Fibroblast of upper back skin (primary cell): ENCODE data around the gene NIN.
"Not testable (repeated sequence)": the region's sequence is repeated elsewhere in the genome, so short reads cannot be mapped to it uniquely, and the experiment has no call there.

Experiments
- DNase-seq: peaks from one replicate; pipeline ENCODE4 v3.0.0-alpha.2; 2013

The NIN gene

GRCh38 chr14:50837271-50837670 lies 6.3 kb upstream of the NIN start:
- DNase-seq: no peak

GRCh38 chr14:50836515-50836914 lies 5.6 kb upstream of the NIN start:
- no peak for DNase-seq

GRCh38 chr14:50835280-50835679 lies 4.3 kb upstream of the NIN start:
- peak; percentile 67 for DNase-seq

GRCh38 chr14:50834802-50835276 lies 3.9 kb upstream of the NIN start:
- no peak for DNase-seq

GRCh38 chr14:50832935-50833630 lies 2.1 kb upstream of the NIN start:
- no peak for DNase-seq

- DNase-seq: no peak
Measured at GRCh38 chr14:50831726-50832168, 785 bp upstream of the NIN start.

- DNase-seq: no peak
Measured at GRCh38 chr14:50830044-50830931, 674 bp downstream of the NIN start.

GRCh38 chr14:50829489-50830043 lies 1.4 kb downstream of the NIN start:
- DNase-seq: no peak

GRCh38 chr14:50828721-50829488 lies 2.1 kb downstream of the NIN start:
- no peak for DNase-seq

- DNase-seq: no peak
Measured at GRCh38 chr14:50826681-50827080, 4.3 kb downstream of the NIN start.

- no peak for DNase-seq
Measured at GRCh38 chr14:50825307-50825706, 5.7 kb downstream of the NIN start.

GRCh38 chr14:50823762-50824636 lies 7.0 kb downstream of the NIN start:
- no peak for DNase-seq

- peak; percentile 35 for DNase-seq
Measured at GRCh38 chr14:50823051-50823761, 7.8 kb downstream of the NIN start.

- no peak for DNase-seq
Measured at GRCh38 chr14:50822501-50823042, 8.4 kb downstream of the NIN start.

- DNase-seq: peak; percentile 32
Measured at GRCh38 chr14:50821510-50822464, 9.2 kb downstream of the NIN start.

GRCh38 chr14:50820786-50821509 lies 10.0 kb downstream of the NIN start:
- no peak for DNase-seq

- not testable (repeated sequence) for DNase-seq
Measured at GRCh38 chr14:50819303-50819702, 11.7 kb downstream of the NIN start.

GRCh38 chr14:50816395-50817047 lies 14.4 kb downstream of the NIN start:
- peak; percentile 69 for DNase-seq
